PC-9 (cell line): ENCODE measurements around the gene IGSF22. TPM values are rescaled to one million over a fixed set of nuclear protein-coding genes. Genes with fewer than 3 reads are reported as not detected.

Experiments used
- BruUV-seq: library from RNA; stranded (reverse); fragments of 400-500 nt; replicated peaks from 2 replicates; lab custom pipeline; 2021; lab: Mats Ljungman, UMichigan
- CTCF ChIA-PET: fragments of 300-600 bp; sonication (Branson Sonifier 250); formaldehyde crosslinking; loops from one replicate; lab custom pipeline; 2022; ENCODE audit warnings: antibody characterized with exemption; lab: Charles Lee
- POLR2A ChIA-PET: fragments of 300-600 bp; sonication (Branson Sonifier 250); formaldehyde crosslinking; loops from one replicate; lab custom pipeline; 2022; ENCODE audit warnings: antibody characterized with exemption; ENCODE audit not compliant: unreplicated experiment; lab: Charles Lee
- DNase-seq, 2 experiments: peaks; one replicate each; pipeline versions ENCODE4 v3.0.0 to v3.0.0-alpha.2; 2015 to 2022; ENCODE audit warnings: mixed read lengths in 1 of 2
- H2AFZ ChIP-seq: fragments of 200-600 bp; sonication (generic); 2 replicates; pipeline ENCODE4 v1.8.1; 2017; ENCODE audit warnings: antibody characterized with exemption
- H3F3A ChIP-seq: fragments of 200-600 bp; sonication (generic); 2 replicates; pipeline ENCODE4 v1.8.1; 2017; ENCODE audit warnings: antibody characterized with exemption, mild to moderate bottlenecking, low read depth; ENCODE audit not compliant: insufficient read depth
- H3K27ac ChIP-seq: fragments of 200-600 bp; sonication (generic); 2 replicates; pipeline ENCODE4 v1.6.1; 2016; ENCODE audit warnings: mixed run types
- H3K27me3 ChIP-seq: fragments of 200-600 bp; sonication (generic); 2 replicates; pipeline ENCODE4 v1.6.1; 2016; ENCODE audit warnings: low read depth, mixed run types; ENCODE audit not compliant: insufficient read depth
- H3K36me3 ChIP-seq: fragments of 200-600 bp; sonication (generic); 2 replicates; pipeline ENCODE4 v1.6.1; 2016; ENCODE audit warnings: low read depth, mixed run types
- H3K4me1 ChIP-seq: fragments of 200-600 bp; sonication (generic); replicated peaks from 2 replicates; pipeline ENCODE4 v1.6.1; 2016; ENCODE audit warnings: mixed run types; ENCODE audit not compliant: insufficient read depth
- H3K4me2 ChIP-seq: fragments of 200-600 bp; sonication (generic); 2 replicates; pipeline ENCODE4 v1.6.1; 2017; ENCODE audit warnings: mixed run types
- H3K4me3 ChIP-seq: fragments of 200-600 bp; sonication (generic); 2 replicates; pipeline ENCODE4 v1.6.1; 2016; ENCODE audit warnings: mixed run types
- H3K79me2 ChIP-seq: fragments of 200-600 bp; sonication (generic); 2 replicates; pipeline ENCODE4 v1.6.1; 2017; ENCODE audit warnings: low read depth, mixed run types
- H3K9me2 ChIP-seq: fragments of 200-600 bp; sonication (generic); 2 replicates; pipeline ENCODE4 v1.8.1; 2017; ENCODE audit warnings: mild to moderate bottlenecking; ENCODE audit not compliant: insufficient read depth
- H3K9me3 ChIP-seq: fragments of 200-600 bp; sonication (generic); 2 replicates; pipeline ENCODE4 v1.8.1; 2016; ENCODE audit warnings: low read depth; ENCODE audit not compliant: insufficient read depth
- H4K20me1 ChIP-seq: fragments of 200-600 bp; sonication (generic); 2 replicates; pipeline ENCODE4 v1.8.1; 2017; ENCODE audit not compliant: insufficient read depth
- EZH2 ChIP-seq: fragments of 200-600 bp; sonication (generic); IDR thresholded peaks from 2 replicates; pipeline ENCODE4 v1.8.0; 2017; ENCODE audit warnings: antibody characterized with exemption, low read depth
- intact Hi-C: fragments of 100-400 bp; cut with micrococcal nuclease; formaldehyde crosslinking; loops from one replicate; pipeline ENCODE4 v1.10.0; 2022; ENCODE audit not compliant: unreplicated experiment
- total RNA-seq: library from RNA; stranded (reverse); gene quantifications from 2 replicates; pipeline ENCODE4 v1.2.3, GENCODE V29; 2021
- TF ChIP-seq, protein P1 (sequence below): fragments of 200-600 bp; sonication (generic); conservative IDR thresholded peaks from 2 replicates; pipeline ENCODE4 v1.6.1; 2017; ENCODE audit warnings: mixed run types, antibody characterized with exemption, mild to moderate bottlenecking, moderate library complexity

The IGSF22 gene
- total RNA-seq, 1 experiment from 2014 or later, result 0.33 TPM

- peaks cover 32% of the 10 kb centered on the region for H3K4me1 ChIP-seq
- no peaks in the 10 kb centered on the region for H3K79me2 ChIP-seq
- H3K9me2 ChIP-seq, result no peaks in the 10 kb centered on the region; the same call in 1 of the 2 replicates
- H3K9me3 ChIP-seq, result no peaks in the 10 kb centered on the region
- intact Hi-C loops, result no loop called here
- BruUV-seq, result no TSS peak
- no peak overlapping the region for H3K4me2 ChIP-seq
- POLR2A ChIA-PET, result no interaction called here
- CTCF ChIA-PET, result no interaction called here
- no peak overlapping the region for H3K4me3 ChIP-seq
- H3K27me3 ChIP-seq, result peaks cover 5% of the 10 kb centered on the region; the same call in 1 of the 2 replicates
- TF ChIP-seq, protein P1, sequence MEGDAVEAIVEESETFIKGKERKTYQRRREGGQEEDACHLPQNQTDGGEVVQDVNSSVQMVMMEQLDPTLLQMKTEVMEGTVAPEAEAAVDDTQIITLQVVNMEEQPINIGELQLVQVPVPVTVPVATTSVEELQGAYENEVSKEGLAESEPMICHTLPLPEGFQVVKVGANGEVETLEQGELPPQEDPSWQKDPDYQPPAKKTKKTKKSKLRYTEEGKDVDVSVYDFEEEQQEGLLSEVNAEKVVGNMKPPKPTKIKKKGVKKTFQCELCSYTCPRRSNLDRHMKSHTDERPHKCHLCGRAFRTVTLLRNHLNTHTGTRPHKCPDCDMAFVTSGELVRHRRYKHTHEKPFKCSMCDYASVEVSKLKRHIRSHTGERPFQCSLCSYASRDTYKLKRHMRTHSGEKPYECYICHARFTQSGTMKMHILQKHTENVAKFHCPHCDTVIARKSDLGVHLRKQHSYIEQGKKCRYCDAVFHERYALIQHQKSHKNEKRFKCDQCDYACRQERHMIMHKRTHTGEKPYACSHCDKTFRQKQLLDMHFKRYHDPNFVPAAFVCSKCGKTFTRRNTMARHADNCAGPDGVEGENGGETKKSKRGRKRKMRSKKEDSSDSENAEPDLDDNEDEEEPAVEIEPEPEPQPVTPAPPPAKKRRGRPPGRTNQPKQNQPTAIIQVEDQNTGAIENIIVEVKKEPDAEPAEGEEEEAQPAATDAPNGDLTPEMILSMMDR, result no peak
- no peak for TF ChIP-seq EZH2
- H4K20me1 ChIP-seq, result no peaks in the 10 kb centered on the region
- no peaks in the 10 kb centered on the region for H3K36me3 ChIP-seq
- H2AFZ ChIP-seq, result no peak overlapping the region
- DNase-seq, result no peak
- H3K27ac ChIP-seq, result no peak overlapping the region
- peaks cover 15% of the 10 kb centered on the region; the same call in 1 of the 2 replicates for H3F3A ChIP-seq
Measured at GRCh38 chr11:18701614-18702216, 24.3 kb downstream of the IGSF22 start.

DNA sequence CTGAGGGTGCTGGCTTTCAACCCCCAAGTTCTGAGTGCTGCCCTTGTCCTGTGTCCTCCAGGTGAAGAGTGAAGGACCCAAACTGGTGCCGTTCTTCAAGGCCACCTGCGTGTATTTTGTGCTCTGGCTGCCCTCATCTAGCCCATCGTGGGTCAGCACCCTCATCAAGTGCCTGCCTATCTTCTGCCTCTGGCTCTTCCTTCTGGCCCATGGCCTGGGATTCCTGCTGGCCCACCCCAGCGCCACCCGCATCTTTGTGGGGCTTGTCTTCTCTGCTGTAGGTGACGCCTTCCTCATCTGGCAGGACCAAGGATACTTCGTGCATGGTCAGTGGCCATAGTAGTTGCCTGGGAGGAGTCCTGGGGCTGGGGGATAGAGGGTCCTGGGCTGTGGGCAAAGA is 25.1 kb downstream of the IGSF22 start:
- ChIA-PET POLR2A (no interaction called here), CTCF (no interaction called here)
- H3K27me3 ChIP-seq, result no peaks in the 10 kb centered on the region
- intact Hi-C loops, result no loop called here
- peak overlapping the region; percentile 90 for H3K4me2 ChIP-seq
- no peaks in the 10 kb centered on the region for H3K9me3 ChIP-seq
- no peak overlapping the region for H3K27ac ChIP-seq
- peaks cover 15% of the 10 kb centered on the region; the same call in 1 of the 2 replicates for H3F3A ChIP-seq
- H4K20me1 ChIP-seq, result no peaks in the 10 kb centered on the region
- H3K9me2 ChIP-seq, result no peaks in the 10 kb centered on the region; the same call in 1 of the 2 replicates
- no peak overlapping the region for H2AFZ ChIP-seq
- no peak for TF ChIP-seq EZH2
- TF ChIP-seq, protein P1, result no peak
- DNase-seq, result no peak
- H3K79me2 ChIP-seq, result no peaks in the 10 kb centered on the region
- H3K36me3 ChIP-seq, result no peaks in the 10 kb centered on the region
- no TSS peak for BruUV-seq
- no peak overlapping the region for H3K4me3 ChIP-seq
- H3K4me1 ChIP-seq, result peaks cover 35% of the 10 kb centered on the region

- ChIA-PET CTCF (no interaction called here), POLR2A (no interaction called here)
- TF ChIP-seq EZH2, result no peak
- no TSS peak for BruUV-seq
- no peaks in the 10 kb centered on the region for H3K79me2 ChIP-seq
- no peaks in the 10 kb centered on the region for H4K20me1 ChIP-seq
- no peak overlapping the region for H3K4me3 ChIP-seq
- peaks cover 35% of the 10 kb centered on the region for H3K4me1 ChIP-seq
- intact Hi-C loops, result no loop called here
- H3K27ac ChIP-seq, result no peak overlapping the region
- H3K36me3 ChIP-seq, result no peaks in the 10 kb centered on the region
- peak; percentile 86 to 95 for DNase-seq
- H2AFZ ChIP-seq, result no peak overlapping the region
- H3F3A ChIP-seq, result peaks cover 18% of the 10 kb centered on the region; the same call in 1 of the 2 replicates
- no peaks in the 10 kb centered on the region for H3K9me3 ChIP-seq
- H3K9me2 ChIP-seq, result no peaks in the 10 kb centered on the region; the same call in 1 of the 2 replicates
- no peaks in the 10 kb centered on the region for H3K27me3 ChIP-seq
- H3K4me2 ChIP-seq, result peak overlapping the region; percentile 90
Measured at GRCh38 chr11:18700375-18700774, 25.6 kb downstream of the IGSF22 start.
